Measurements from ENCODE around the gene SORCS1.
"Not testable (repeated sequence)": the region's sequence is repeated elsewhere in the genome, so short reads cannot be mapped to it uniquely, and the experiment has no call there.

The SORCS1 gene

DNA sequence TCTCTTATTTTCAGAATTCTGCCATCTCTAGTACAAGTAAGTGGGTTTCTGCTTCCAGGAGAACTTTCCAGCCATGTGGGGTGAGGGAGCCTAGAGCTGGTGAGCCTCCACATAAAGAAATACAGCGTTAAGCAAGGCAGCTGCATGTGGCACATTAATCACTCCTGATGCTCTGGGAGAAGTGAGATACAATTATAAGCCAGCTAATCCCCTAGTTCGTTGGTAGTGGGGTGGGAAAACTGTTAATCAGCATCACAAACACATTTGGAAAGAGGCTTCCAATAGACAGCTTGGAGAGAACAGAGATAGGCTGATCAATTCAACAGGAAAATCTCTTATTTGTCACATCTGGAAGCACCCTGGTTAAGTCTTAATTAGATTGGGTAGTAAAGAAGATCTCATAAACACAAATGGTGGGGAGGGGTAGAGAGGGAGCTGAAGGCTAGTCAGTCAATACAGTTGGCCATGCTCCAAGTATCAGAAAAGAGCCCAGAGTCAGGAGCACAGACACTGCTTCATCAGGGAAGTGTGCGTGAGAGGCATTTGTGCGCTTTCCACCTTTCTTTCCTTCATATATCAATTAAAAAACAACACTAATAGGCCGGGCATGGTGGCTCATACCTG lies 130.6 kb downstream of the SORCS1 start:
- H3K4me3 ChIP-seq (ENCODE audit: low read depth, low read length) = no peak overlapping the region
- DNase-seq (ENCODE audit: low read depth) = no peak
- TF ChIP-seq, protein P1, sequence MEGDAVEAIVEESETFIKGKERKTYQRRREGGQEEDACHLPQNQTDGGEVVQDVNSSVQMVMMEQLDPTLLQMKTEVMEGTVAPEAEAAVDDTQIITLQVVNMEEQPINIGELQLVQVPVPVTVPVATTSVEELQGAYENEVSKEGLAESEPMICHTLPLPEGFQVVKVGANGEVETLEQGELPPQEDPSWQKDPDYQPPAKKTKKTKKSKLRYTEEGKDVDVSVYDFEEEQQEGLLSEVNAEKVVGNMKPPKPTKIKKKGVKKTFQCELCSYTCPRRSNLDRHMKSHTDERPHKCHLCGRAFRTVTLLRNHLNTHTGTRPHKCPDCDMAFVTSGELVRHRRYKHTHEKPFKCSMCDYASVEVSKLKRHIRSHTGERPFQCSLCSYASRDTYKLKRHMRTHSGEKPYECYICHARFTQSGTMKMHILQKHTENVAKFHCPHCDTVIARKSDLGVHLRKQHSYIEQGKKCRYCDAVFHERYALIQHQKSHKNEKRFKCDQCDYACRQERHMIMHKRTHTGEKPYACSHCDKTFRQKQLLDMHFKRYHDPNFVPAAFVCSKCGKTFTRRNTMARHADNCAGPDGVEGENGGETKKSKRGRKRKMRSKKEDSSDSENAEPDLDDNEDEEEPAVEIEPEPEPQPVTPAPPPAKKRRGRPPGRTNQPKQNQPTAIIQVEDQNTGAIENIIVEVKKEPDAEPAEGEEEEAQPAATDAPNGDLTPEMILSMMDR (IDR thresholded peaks at IDR 0.05; ENCODE audit: insufficient read depth, low read depth, low read length, missing control alignments) = no peak

DNA sequence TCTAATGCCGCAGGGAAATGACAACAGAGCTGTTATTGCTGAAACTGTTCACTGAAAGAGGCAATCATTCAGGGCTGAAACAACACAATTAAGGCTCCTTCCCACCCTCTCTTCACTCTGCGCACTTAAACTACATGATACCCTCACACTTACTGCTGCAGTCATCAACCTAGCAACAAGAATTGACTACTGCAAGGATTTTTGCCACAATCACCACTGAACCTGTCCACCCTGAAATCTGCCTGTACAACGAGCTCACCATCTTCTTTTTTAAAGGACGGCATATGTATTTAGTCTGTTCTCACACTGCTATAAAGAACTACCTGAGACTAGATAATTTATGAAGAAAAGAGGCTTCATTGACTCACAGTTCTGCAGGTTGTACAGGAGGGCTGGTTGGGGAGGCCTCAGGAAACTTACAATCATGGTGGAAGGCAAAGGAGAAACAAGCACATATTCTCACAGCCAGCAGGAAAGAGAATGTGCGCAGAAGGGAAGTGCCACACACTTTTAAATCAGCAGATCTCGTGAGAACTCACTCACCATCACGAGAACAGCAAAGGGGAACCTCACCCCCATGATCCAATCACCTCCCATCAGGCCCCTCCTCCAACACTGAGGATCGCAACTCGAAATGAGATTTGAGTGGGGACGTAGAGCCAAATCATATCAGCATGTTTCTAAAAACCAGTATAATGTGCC lies 131.7 kb downstream of the SORCS1 start:
- no peak for DNase-seq (ENCODE audit: low read depth)
- no peak overlapping the region for H3K4me3 ChIP-seq (ENCODE audit: low read depth, low read length)
- TF ChIP-seq, protein P1 (IDR thresholded peaks at IDR 0.05; ENCODE audit: insufficient read depth, low read depth, low read length, missing control alignments) = no peak

DNA sequence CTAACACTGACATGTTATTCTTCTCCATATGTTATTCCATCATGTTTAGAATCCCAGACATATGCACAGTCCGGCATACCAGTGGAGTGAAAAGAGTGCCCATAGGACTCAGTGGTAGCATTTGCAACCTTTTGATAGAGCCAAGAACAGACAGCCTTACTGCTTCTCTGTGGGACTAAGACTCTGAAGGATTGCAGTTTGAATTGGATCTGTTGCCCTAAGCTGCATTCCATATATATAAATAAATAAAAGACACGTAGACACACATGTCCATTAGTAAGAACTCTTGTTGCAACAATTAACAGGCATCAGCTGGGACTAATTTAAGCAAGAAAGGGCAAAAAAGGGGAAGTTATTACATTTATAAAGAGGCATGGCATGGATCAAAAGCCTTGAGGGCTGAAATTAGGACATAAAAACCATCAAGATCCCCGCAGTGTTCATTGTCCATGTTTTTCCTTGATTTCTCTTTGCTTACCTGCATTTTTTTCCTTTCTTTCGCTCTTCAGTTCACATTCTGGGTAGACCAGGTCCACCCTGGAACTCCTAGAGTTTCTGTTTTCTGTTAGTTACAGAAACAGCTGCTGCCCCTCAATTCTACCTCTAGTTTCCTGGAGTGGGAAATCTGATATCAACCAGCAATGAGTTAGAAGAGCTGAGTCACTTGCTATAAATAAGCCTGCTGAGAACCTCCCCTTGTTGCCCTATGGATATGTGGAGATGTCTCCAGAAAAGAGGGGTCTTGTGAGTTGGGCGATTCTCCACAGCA lies 132.4 kb downstream of the SORCS1 start:
- TF ChIP-seq, protein P1 (IDR thresholded peaks at IDR 0.05; ENCODE audit: insufficient read depth, low read depth, low read length, missing control alignments) = no peak
- no peak overlapping the region for H3K4me3 ChIP-seq (ENCODE audit: low read depth, low read length)
- DNase-seq (ENCODE audit: low read depth) = no peak

DNA sequence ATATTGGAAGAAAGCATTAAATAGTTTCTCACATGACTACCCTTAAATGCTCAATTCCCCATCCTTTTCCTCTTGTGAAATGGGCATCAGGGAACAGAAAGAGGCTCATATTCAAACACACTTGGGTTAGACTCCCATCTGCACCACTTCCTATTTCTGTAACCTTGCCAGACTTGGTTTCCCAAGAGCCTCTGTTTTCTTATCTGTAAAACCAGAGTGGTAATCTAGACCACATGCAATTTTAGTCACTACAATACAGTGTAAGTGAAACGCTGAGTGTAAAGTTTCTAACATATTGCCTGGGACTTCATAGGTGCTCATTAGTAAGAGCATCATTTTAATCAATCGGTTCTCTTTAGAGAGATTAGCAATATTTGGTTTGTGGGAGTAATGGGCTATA lies 136.3 kb downstream of the SORCS1 start:
- H3K4me3 ChIP-seq (ENCODE audit: low read depth, low read length) = no peak overlapping the region
- no peak for DNase-seq (ENCODE audit: low read depth)
- TF ChIP-seq, protein P1 (IDR thresholded peaks at IDR 0.05; ENCODE audit: insufficient read depth, low read depth, low read length, missing control alignments) = no peak

DNA sequence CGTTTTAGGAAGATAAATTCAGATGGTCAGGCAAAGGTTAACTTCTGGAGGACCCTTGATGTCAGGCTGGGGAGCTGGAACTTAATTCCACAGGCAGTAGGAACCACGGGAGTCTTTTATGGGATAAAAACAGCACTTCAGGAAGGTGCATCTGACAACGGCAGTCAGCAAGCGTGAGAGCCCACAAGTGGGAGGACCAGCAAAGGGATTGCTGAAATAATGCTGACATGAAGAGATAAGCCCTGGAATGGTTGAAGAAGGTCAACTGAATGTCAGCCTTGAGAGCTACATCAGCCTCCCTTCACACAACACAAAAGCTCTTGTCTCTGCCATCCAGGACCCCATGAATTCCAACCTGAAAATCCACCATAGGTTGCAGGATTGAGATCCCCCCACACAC lies 138.8 kb downstream of the SORCS1 start:
- DNase-seq (ENCODE audit: low read depth) = no peak
- TF ChIP-seq, protein P1 (IDR thresholded peaks at IDR 0.05; ENCODE audit: insufficient read depth, low read depth, low read length, missing control alignments) = no peak
- H3K4me3 ChIP-seq (ENCODE audit: low read depth, low read length) = no peak overlapping the region

DNA sequence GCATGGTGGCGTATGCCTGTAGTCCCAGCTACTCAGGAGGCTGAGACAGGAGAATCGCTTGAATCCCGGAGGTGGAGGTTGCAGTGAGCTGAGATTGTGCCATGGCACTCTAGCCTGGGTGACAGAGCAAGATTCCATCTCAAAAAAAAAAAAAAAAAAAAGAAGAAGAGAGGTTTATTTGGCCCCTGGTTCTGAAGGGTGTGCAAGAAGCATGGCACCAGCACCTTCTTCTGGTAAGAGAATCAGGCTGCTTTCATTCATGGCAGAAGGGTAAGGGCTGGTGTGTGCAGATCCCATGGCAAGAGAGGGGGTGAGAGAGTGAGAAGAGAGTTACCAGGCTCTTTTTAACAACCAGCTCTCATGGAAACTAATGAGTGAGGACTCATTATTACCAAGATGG lies 140.5 kb downstream of the SORCS1 start:
- not testable (repeated sequence) for DNase-seq (ENCODE audit: low read depth); H3K4me3 ChIP-seq (ENCODE audit: low read depth, low read length)

DNA sequence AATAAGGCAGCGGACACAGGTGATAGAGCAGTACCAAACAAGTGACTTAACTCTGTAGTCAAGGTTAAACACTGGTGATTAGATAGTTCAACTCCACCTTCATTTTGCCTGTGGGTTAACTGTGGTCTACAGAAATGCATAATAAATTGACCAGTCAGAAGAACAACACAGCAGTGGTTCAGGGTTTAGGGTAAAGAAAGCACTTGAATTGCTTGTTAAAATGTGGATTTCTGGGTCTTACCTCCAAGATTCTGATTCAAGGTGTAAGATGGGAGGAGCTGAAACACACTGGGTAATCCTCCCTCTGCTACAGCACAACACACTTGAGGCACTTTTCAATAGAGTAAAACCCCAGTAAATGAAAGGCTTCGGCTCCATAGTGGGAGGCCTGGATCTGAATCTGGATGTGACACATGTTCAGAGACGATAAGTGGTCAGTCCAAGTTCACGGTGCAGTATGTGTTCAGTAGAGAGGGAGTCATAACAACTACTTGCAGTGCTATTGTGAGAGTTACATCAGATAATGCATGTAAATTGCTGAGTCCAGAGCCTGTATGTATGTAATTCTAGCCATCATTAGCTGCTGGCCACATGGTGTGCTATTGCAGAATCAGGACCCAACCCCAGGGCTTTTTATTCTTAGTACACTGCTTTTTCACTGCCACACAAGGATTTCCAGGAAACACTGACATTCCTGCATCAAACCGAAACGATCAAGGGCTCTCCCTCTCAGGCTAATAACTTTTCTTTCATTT lies 141.7 kb downstream of the SORCS1 start:
- no peak for DNase-seq (ENCODE audit: low read depth)
- TF ChIP-seq, protein P1 (IDR thresholded peaks at IDR 0.05; ENCODE audit: insufficient read depth, low read depth, low read length, missing control alignments) = no peak

More for the DNA sequence above, 141.7 kb downstream of the SORCS1 start:
- H3K4me3 ChIP-seq (ENCODE audit: low read depth, low read length) = no peak overlapping the region

All from GM12865 (cell line).